GM12801 (cell line): Measurements from ENCODE around the gene UBE2E3.

Source experiments
- TF ChIP-seq, protein P1 (sequence below): IDR thresholded peaks from one replicate; pipeline ENCODE4 v1.5.1; 2011; ENCODE audit warnings: control low read depth; ENCODE audit not compliant: insufficient read length; ENCODE audit errors: extremely low read depth

Gene UBE2E3

DNA sequence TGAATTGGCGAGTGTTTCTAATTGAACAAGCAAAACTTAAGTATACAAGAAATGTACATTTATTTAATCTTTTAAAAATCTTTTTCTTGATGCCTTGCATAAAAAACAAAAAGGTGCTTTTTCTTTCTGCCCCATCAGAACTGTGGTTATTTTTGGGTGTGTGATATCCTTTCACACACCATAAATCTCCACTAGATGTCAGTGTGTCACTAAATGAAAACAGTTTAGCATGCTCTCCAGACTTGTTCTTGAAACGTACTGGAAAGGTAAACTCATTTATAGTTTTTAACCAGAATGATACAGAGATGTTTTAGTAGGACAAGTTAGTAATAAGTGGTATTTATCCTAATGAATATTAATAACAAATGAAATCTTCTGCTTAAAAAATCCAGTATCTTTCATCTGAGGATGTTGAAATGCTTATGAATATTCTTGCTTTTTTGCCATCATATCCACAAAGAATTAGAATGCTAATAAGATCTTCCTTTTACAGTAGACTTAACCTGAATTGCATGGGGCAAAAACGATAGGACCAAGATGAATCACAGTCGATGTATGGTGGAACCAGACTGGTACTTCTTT lies 96.8 kb downstream of the UBE2E3 start:
- TF ChIP-seq, protein P1, sequence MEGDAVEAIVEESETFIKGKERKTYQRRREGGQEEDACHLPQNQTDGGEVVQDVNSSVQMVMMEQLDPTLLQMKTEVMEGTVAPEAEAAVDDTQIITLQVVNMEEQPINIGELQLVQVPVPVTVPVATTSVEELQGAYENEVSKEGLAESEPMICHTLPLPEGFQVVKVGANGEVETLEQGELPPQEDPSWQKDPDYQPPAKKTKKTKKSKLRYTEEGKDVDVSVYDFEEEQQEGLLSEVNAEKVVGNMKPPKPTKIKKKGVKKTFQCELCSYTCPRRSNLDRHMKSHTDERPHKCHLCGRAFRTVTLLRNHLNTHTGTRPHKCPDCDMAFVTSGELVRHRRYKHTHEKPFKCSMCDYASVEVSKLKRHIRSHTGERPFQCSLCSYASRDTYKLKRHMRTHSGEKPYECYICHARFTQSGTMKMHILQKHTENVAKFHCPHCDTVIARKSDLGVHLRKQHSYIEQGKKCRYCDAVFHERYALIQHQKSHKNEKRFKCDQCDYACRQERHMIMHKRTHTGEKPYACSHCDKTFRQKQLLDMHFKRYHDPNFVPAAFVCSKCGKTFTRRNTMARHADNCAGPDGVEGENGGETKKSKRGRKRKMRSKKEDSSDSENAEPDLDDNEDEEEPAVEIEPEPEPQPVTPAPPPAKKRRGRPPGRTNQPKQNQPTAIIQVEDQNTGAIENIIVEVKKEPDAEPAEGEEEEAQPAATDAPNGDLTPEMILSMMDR = no peak

DNA sequence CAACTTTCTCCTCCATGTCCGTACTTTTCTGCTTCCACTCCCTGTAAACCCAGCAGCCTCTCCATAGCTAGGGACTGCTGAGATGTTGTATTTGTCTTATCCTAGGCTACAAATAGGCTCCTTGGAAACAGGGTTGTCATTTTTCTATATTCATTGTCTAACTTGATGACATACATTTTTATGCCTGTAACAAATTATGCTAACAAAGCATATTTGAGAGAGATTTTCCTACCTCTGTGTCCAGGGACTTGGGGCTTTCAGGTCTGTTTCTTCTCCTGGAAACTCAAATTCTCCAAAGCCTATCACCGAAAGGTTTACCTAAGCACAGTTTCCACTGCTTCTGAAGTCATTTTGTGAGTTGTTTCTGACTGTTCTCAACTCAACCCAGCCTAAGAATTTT lies 102.7 kb downstream of the UBE2E3 start:
- TF ChIP-seq, protein P1 = no peak

DNA sequence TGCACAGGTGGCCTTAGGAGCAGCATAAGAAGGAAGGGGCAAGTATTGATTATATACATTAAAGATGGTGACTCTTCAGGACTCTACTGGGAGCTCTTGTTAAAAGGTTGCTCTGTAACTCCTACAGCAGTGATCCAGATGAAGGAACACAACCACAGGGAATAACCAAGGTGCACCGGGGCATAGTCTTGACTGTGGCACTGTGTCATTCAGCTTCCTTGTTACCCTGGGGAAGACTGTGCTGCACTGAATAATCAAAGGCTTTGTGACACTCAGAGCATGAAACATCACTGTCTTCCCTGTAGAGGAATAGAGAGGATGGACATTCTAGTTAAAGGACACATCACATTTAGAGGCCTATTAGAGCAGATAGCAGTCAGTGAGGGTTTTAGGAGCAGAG lies 105.3 kb downstream of the UBE2E3 start:
- TF ChIP-seq, protein P1 = no peak

DNA sequence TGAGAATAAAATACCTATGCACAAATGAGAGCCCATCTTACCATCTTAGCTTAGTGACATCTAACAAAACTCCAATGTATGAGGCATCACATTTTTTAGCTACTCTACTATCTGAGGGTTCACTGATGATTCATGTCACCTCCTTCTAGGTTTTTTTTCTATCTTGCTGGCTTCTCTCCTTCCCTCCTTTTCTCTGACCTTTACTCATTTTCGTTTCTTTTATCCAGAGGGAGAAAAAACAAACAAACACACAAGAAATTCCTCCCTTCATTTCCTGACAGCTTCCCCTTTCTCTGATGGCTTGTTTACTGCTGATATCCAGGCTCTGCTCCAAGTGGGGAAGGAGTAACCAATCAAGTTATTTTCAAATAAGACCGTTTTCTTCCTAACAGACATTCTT lies 115.1 kb downstream of the UBE2E3 start:
- TF ChIP-seq, protein P1 = no peak

DNA sequence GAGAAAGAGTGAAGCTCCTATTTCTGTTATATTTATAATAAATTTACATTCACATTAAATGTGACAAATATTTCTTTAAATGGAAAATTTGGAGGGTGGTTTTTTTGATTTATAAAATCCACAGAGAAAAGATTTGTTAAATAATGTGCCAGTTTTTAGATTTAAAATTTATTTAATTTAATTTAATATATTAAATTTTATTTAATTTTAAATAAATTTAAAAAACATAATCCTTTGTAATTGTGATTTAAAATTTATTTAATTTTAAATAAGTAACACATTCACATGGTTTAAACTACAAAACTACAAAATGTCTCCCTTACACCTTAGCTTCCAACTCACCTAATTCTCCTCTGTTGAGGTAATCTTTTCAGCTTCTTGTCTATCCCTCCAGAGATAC lies 123.3 kb downstream of the UBE2E3 start:
- TF ChIP-seq, protein P1 = no peak

DNA sequence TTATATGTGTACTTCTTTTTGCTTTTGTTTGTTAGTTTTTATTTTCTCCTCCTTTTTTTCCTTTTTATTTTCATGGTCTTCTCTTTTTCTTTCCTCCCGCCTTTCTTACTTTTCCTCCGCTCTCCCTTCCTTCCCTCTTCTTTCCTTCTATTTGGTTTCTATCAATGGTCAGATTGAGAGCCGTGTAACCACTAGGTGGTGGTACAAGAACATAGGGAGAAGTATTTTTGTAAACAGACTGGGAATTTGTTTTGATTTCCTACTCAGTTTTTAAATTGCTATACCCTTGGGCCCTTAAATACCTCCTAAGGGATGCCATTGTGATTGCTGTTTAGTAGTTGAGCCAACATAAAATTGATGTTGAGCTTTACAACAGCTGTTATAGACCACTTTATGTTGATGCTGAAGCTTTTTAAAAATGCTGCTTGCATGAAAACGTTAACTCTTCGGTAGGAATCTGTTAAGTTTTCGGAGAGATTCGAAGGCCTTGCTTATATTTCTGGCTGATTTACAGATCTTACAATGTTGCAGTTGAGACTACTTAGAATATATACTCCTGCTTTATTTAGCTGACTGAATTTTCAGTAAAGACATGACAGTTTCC lies 124.2 kb downstream of the UBE2E3 start:
- TF ChIP-seq, protein P1 = no peak

DNA sequence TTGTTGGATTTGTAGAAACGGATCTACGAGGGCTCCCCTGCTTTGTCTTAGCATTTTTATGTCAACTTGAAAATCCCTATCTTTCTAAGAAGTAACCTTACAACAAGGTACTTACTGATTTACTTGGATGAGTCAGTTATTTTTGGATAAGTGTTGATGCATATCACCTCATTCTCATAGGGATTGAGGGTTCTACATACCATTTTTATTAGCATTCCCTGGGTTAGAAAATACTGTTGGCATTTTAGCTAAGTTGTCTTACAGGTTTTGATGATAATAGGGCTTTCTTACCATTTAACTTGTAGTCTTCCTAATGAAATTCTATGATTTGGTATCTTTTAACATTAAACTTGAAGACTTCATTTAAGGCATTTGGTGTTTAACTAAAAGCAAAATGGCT lies 125.2 kb downstream of the UBE2E3 start:
- TF ChIP-seq, protein P1 = no peak
